Lower lobe of right lung (tissue), 2 donors: ENCODE measurements around the gene ZNF773. TPM values are rescaled to one million over a fixed set of nuclear protein-coding genes. Genes with fewer than 3 reads are reported as not detected.
"Not testable (repeated sequence)": the region's sequence is repeated elsewhere in the genome, so short reads cannot be mapped to it uniquely, and the experiment has no call there.

Experiments
- ATAC-seq, 2 donors: fragments of 200-7000 bp; cut with Tn5 transposase; one replicate each; pipeline ENCODE4 v1.9.1; 2020 to 2022; ENCODE audit warnings: mild to moderate bottlenecking in 2 of 2, moderate library complexity in 2 of 2
- DNase-seq: peaks from one replicate; pipeline ENCODE4 v3.0.0-alpha.2; 2020
- H3K27ac ChIP-seq: fragments of 200-600 bp; one replicate; pipeline ENCODE4 v1.8.0; 2022
- H3K27me3 ChIP-seq: fragments of 200-600 bp; one replicate; pipeline ENCODE4 v1.8.0; 2022; ENCODE audit warnings: low read depth
- H3K36me3 ChIP-seq: fragments of 200-600 bp; one replicate; pipeline ENCODE4 v1.8.0; 2022; ENCODE audit warnings: mild to moderate bottlenecking
- H3K4me1 ChIP-seq: fragments of 200-600 bp; one replicate; pipeline ENCODE4 v1.8.0; 2022
- H3K4me3 ChIP-seq: fragments of 200-600 bp; one replicate; pipeline ENCODE4 v1.8.0; 2022; ENCODE audit warnings: mild to moderate bottlenecking
- H3K9me3 ChIP-seq: fragments of 200-600 bp; one replicate; pipeline ENCODE4 v1.8.0; 2022
- CTCF ChIP-seq: fragments of 200-600 bp; IDR thresholded peaks from one replicate; pipeline ENCODE4 v1.8.0; 2022; ENCODE audit warnings: antibody characterized with exemption, mild to moderate bottlenecking
- intact Hi-C: fragments of 100-400 bp; cut with DNase I; formaldehyde crosslinking; loops from one replicate; pipeline ENCODE4 v1.11.0; 2022
- total RNA-seq: library from RNA; stranded (reverse); fragmentation: NEBNext Ultra II Directional; extraction: Animal tissue kit (Norgen Biotek cat#: 25700); gene quantifications from one replicate; pipeline ENCODE4 v1.2.1, GENCODE V29; 2021
- donor health status: DM: no; HTN: yes; CAD: no; lungs with severe emphysema.

The ZNF773 gene
- total RNA-seq, 1 donor from 2014 or later, result 8.4 TPM

- Histone ChIP-seq H3K27ac (peak within 1 kb of the TSS; percentile 84), H3K36me3 (peaks cover 16% of the 10 kb centered on the region), H3K4me1 (peaks cover 8% of the 10 kb centered on the region), H3K27me3 (no peaks in the 10 kb centered on the region), H3K4me3 (peak within 1 kb of the TSS; percentile 80), H3K9me3 (peaks cover 53% of the 10 kb centered on the region)
- DNase-seq (peak; percentile 89), ATAC-seq (peak; percentile 98 to 100)
- intact Hi-C loops, result no loop called here
- TF ChIP-seq CTCF, result peak; percentile 58
Measured at GRCh38 chr19:57477191-57478008, 22.3 kb upstream of the ZNF773 start, which contains the start of gene ZNF772. Gene ZNF772 (minus strand): TSS chr19:57477566. CDS start chr19:57477309, 257 bp downstream.

- H3K4me1 ChIP-seq, H3K9me3 ChIP-seq, H3K27me3 ChIP-seq, intact Hi-C loops: not testable (repeated sequence)
- H3K36me3 ChIP-seq, result peaks cover 23% of the 10 kb centered on the region
- H3K27ac ChIP-seq, result peak within 1 kb of the TSS; percentile 88
- peak within 1 kb of the TSS; percentile 97 for H3K4me3 ChIP-seq
- peak; percentile 97 to 99 for ATAC-seq
- peak; percentile 95 for DNase-seq
Measured at GRCh38 chr19:57487477-57488298, 12.1 kb upstream of the ZNF773 start, which contains the start of gene ZNF419. Gene ZNF419 (plus strand): TSS chr19:57487750. CDS start chr19:57487951, 201 bp downstream.

GRCh38 chr19:57488299-57488644, 11.5 kb upstream of the ZNF773 start:
- H3K4me3 ChIP-seq, DNase-seq, intact Hi-C loops, H3K27me3 ChIP-seq, H3K27ac ChIP-seq, H3K9me3 ChIP-seq, H3K4me1 ChIP-seq: not testable (repeated sequence)
- ATAC-seq, result peak; percentile 27 to 44
- H3K36me3 ChIP-seq, result peaks cover 28% of the 10 kb centered on the region

GRCh38 chr19:57499332-57499679, 432 bp upstream of the ZNF773 start:
- intact Hi-C loops, H3K36me3 ChIP-seq, H3K4me3 ChIP-seq, DNase-seq, H3K4me1 ChIP-seq, ATAC-seq, H3K27ac ChIP-seq, H3K27me3 ChIP-seq: not testable (repeated sequence)
- peaks cover 21% of the 10 kb centered on the region for H3K9me3 ChIP-seq

GRCh38 chr19:57500400-57500799, 662 bp downstream of the ZNF773 start:
- peak; percentile 31 to 44 for ATAC-seq

GRCh38 chr19:57506163-57506562, 6.4 kb downstream of the ZNF773 start:
- no peak for ATAC-seq
- no peak overlapping the region for H3K27ac ChIP-seq
- H3K36me3 ChIP-seq, result peaks cover 27% of the 10 kb centered on the region
- no peak overlapping the region for H3K4me3 ChIP-seq
- no peak for TF ChIP-seq CTCF
- intact Hi-C loops, result no loop called here
- peaks cover 49% of the 10 kb centered on the region for H3K9me3 ChIP-seq
- no peak for DNase-seq
- no peaks in the 10 kb centered on the region for H3K4me1 ChIP-seq
- no peaks in the 10 kb centered on the region for H3K27me3 ChIP-seq

More at GRCh38 chr19:57500400-57500799, 662 bp downstream of the ZNF773 start:
- intact Hi-C loops, H3K27me3 ChIP-seq, H3K4me1 ChIP-seq, DNase-seq, H3K36me3 ChIP-seq, H3K27ac ChIP-seq: not testable (repeated sequence)
- H3K9me3 ChIP-seq, result peaks cover 12% of the 10 kb centered on the region
- H3K4me3 ChIP-seq, result peak overlapping the region; percentile 77

GRCh38 chr19:57511484-57511883, 11.7 kb downstream of the ZNF773 start:
- DNase-seq (no peak), ATAC-seq (no peak)
- H3K4me3 ChIP-seq, result no peak overlapping the region
- no peak overlapping the region for H3K27ac ChIP-seq
- H3K36me3 ChIP-seq, result peaks cover 12% of the 10 kb centered on the region
- intact Hi-C loops, result no loop called here
- no peaks in the 10 kb centered on the region for H3K27me3 ChIP-seq
- H3K4me1 ChIP-seq, result no peaks in the 10 kb centered on the region
- H3K9me3 ChIP-seq, result peaks cover 75% of the 10 kb centered on the region
- TF ChIP-seq CTCF, result no peak
